Measurements from ENCODE around the gene CNTN5.

Gene CNTN5

DNA sequence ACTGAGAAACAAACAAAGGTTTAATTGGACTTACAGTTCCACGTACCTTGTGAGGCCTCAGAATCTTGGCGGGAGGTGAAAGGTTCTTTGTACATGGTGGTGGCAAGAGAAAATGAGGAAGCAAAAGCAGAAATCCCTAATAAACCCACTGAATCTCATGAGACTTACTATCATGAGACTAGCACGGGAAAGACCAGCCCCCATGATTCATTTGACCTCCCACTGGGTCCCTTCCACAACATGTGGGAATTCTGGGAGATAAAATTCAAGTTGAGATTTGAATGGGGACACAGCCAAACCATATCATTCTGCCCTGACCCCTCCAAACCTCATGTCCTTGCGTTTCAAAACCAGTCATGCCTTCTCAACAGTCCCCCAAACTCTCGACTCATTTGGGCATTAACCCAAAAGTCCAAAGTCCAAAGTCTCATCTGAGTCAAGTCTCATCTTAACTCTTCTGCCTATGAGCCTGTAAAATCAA, 617.4 kb downstream of the CNTN5 start:
- no peak for ATAC-seq
- TF ChIP-seq PPARA (CRISPR knock-in tag; IDR thresholded peaks at IDR 0.05; ENCODE audit: borderline replicate concordance) (no peak), ZC3H10 (CRISPR knock-in tag; IDR thresholded peaks at IDR 0.05) (no peak)

DNA sequence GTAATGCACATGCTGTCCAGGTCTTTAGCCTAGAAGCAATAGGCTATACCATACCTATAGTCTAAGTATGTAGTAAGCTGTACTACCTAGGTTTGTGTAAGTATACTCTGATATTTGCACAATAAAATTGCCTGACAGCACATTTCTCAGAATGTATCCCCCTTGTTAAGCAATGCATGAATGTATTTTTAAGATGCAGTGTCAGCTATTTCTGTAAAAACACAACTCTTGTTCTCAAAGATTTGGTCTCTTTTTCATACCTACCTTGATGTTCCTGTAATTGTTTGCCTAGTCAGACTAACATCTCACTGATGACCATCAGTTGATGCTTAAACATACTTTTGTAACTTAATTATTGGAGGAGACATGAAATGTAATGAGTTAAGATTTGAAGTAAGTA, 619.9 kb downstream of the CNTN5 start:
- TF ChIP-seq ESRRG (CRISPR knock-in tag; IDR thresholded peaks at IDR 0.05) = no peak
- no peak for TF ChIP-seq TOX (CRISPR knock-in tag; IDR thresholded peaks at IDR 0.05; ENCODE audit: borderline replicate concordance)
- no peak for TF ChIP-seq GLIS3 (CRISPR knock-in tag; IDR thresholded peaks at IDR 0.05)
- TF ChIP-seq, protein P1, sequence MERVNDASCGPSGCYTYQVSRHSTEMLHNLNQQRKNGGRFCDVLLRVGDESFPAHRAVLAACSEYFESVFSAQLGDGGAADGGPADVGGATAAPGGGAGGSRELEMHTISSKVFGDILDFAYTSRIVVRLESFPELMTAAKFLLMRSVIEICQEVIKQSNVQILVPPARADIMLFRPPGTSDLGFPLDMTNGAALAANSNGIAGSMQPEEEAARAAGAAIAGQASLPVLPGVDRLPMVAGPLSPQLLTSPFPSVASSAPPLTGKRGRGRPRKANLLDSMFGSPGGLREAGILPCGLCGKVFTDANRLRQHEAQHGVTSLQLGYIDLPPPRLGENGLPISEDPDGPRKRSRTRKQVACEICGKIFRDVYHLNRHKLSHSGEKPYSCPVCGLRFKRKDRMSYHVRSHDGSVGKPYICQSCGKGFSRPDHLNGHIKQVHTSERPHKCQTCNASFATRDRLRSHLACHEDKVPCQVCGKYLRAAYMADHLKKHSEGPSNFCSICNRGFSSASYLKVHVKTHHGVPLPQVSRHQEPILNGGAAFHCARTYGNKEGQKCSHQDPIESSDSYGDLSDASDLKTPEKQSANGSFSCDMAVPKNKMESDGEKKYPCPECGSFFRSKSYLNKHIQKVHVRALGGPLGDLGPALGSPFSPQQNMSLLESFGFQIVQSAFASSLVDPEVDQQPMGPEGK (CRISPR knock-in tag; IDR thresholded peaks at IDR 0.05; ENCODE audit: borderline replicate concordance) = no peak
- TF ChIP-seq ZFP3 (CRISPR knock-in tag; IDR thresholded peaks at IDR 0.05) = no peak
- no peak for TF ChIP-seq ZNF565 (CRISPR knock-in tag; conservative IDR thresholded peaks at IDR 0.05; ENCODE audit: low read depth)
- no peak for TF ChIP-seq BACH2 (CRISPR knock-in tag; IDR thresholded peaks at IDR 0.05; ENCODE audit: borderline replicate concordance)
- TF ChIP-seq ZFP30 (CRISPR knock-in tag; IDR thresholded peaks at IDR 0.05) = no peak
- no peak for TF ChIP-seq ARNTL (CRISPR knock-in tag; IDR thresholded peaks at IDR 0.05; ENCODE audit: borderline replicate concordance, low read depth)
- TF ChIP-seq ZNF8 (CRISPR knock-in tag; IDR thresholded peaks at IDR 0.05) = no peak
- TF ChIP-seq, protein P2, sequence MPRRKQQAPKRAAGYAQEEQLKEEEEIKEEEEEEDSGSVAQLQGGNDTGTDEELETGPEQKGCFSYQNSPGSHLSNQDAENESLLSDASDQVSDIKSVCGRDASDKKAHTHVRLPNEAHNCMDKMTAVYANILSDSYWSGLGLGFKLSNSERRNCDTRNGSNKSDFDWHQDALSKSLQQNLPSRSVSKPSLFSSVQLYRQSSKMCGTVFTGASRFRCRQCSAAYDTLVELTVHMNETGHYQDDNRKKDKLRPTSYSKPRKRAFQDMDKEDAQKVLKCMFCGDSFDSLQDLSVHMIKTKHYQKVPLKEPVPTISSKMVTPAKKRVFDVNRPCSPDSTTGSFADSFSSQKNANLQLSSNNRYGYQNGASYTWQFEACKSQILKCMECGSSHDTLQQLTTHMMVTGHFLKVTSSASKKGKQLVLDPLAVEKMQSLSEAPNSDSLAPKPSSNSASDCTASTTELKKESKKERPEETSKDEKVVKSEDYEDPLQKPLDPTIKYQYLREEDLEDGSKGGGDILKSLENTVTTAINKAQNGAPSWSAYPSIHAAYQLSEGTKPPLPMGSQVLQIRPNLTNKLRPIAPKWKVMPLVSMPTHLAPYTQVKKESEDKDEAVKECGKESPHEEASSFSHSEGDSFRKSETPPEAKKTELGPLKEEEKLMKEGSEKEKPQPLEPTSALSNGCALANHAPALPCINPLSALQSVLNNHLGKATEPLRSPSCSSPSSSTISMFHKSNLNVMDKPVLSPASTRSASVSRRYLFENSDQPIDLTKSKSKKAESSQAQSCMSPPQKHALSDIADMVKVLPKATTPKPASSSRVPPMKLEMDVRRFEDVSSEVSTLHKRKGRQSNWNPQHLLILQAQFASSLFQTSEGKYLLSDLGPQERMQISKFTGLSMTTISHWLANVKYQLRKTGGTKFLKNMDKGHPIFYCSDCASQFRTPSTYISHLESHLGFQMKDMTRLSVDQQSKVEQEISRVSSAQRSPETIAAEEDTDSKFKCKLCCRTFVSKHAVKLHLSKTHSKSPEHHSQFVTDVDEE (CRISPR knock-in tag; IDR thresholded peaks at IDR 0.05) = no peak
- TF ChIP-seq CSDC2 (CRISPR knock-in tag; IDR thresholded peaks at IDR 0.05) = no peak
- TF ChIP-seq, protein P3, sequence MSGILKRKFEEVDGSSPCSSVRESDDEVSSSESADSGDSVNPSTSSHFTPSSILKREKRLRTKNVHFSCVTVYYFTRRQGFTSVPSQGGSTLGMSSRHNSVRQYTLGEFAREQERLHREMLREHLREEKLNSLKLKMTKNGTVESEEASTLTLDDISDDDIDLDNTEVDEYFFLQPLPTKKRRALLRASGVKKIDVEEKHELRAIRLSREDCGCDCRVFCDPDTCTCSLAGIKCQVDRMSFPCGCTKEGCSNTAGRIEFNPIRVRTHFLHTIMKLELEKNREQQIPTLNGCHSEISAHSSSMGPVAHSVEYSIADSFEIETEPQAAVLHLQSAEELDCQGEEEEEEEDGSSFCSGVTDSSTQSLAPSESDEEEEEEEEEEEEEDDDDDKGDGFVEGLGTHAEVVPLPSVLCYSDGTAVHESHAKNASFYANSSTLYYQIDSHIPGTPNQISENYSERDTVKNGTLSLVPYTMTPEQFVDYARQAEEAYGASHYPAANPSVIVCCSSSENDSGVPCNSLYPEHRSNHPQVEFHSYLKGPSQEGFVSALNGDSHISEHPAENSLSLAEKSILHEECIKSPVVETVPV (CRISPR knock-in tag; IDR thresholded peaks at IDR 0.05) = no peak
- TF ChIP-seq, protein P4, sequence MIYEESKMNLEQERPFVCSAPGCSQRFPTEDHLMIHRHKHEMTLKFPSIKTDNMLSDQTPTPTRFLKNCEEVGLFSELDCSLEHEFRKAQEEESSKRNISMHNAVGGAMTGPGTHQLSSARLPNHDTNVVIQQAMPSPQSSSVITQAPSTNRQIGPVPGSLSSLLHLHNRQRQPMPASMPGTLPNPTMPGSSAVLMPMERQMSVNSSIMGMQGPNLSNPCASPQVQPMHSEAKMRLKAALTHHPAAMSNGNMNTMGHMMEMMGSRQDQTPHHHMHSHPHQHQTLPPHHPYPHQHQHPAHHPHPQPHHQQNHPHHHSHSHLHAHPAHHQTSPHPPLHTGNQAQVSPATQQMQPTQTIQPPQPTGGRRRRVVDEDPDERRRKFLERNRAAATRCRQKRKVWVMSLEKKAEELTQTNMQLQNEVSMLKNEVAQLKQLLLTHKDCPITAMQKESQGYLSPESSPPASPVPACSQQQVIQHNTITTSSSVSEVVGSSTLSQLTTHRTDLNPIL (CRISPR knock-in tag; IDR thresholded peaks at IDR 0.05; ENCODE audit: low read depth) = no peak
- TF ChIP-seq PPARA (CRISPR knock-in tag; IDR thresholded peaks at IDR 0.05; ENCODE audit: borderline replicate concordance) = no peak

DNA sequence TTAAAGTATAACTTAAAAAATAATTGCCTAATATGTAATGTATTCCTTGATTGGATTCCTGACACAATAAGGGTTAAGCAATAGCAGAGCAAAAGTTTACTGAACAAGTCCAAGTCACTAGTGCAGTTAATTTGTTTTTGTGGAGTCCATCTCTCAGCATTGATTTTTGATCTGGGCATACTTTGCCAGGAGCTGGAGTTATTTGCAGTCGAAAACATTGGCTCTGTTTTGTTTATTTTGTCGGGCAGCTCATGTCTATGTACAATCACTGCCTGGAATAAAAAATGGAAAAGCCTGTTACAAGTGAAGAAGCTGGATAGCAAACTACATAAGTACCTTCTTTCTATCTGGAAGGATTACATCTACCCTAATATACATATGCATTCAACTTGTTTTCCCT, 625.2 kb downstream of the CNTN5 start:
- no peak for ATAC-seq
- TF ChIP-seq GLIS3 (CRISPR knock-in tag; IDR thresholded peaks at IDR 0.05) = no peak
- no peak for TF ChIP-seq TCF4 (CRISPR knock-in tag; IDR thresholded peaks at IDR 0.05; ENCODE audit: borderline replicate concordance)
- no peak for TF ChIP-seq PPARA (CRISPR knock-in tag; IDR thresholded peaks at IDR 0.05; ENCODE audit: borderline replicate concordance)
- TF ChIP-seq ESRRG (CRISPR knock-in tag; IDR thresholded peaks at IDR 0.05) = no peak
- no peak for TF ChIP-seq ARNTL (CRISPR knock-in tag; IDR thresholded peaks at IDR 0.05; ENCODE audit: borderline replicate concordance, low read depth)
- TF ChIP-seq, protein P4 (CRISPR knock-in tag; IDR thresholded peaks at IDR 0.05; ENCODE audit: low read depth) = no peak
- no peak for TF ChIP-seq ISL1 (CRISPR knock-in tag; IDR thresholded peaks at IDR 0.05)
- TF ChIP-seq RARB (CRISPR knock-in tag; IDR thresholded peaks at IDR 0.05) = no peak
- TF ChIP-seq ZFP30 (CRISPR knock-in tag; IDR thresholded peaks at IDR 0.05) = no peak
- TF ChIP-seq, protein P1 (CRISPR knock-in tag; IDR thresholded peaks at IDR 0.05; ENCODE audit: borderline replicate concordance) = no peak
- TF ChIP-seq, protein P3 (CRISPR knock-in tag; IDR thresholded peaks at IDR 0.05) = no peak

More for the DNA sequence above, 619.9 kb downstream of the CNTN5 start:
- no peak for ATAC-seq

Measured in SK-N-SH treated with all-trans-retinoic acid at 6 μM for 48 hours (cell line).